ENCODE results near the gene AHNAK2.

DNA sequence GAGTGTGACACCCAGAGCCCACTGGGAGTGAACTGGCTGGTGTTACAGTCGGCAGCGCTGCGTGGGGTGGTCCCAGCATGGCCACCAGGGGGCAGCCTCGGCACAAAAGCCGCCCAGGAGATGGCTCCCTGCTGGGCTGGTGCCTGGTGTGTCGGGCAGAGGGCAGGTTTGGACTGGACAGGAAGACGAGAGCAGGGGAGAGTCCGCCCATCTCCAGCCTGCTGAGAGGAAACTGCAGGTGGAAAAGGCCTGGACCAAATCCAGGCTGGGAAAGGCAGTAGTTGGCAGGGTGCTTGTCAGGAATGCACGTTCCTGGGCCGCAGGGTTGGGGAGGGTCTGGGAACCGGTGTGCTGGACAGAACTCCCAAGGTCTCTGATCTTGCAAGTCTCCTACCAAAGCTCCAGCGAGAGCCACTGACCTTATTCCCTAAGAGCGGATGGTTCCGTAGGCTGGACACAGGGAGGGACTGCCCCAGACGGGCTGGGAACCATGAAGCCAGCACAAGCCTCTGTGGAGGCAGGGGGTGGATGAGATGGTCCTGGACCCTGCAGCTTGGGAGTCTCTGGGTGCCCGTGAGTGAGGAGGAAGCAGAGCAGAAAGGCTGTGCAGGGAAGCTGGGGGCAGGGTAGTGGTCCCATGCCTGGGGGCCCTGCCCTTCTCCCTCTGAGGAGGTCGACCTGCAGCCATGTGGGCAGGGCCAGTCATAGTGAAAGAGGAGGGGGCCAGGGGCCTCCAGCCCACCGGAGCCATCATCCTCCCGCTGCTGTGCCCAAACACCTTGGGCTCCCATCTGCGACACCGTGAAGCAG lies 1.8 kb downstream of the AHNAK2 start:
- TF ChIP-seq CTCF (IDR thresholded peaks at IDR 0.05) (peak; percentile 91), POLR2AphosphoS5 (IDR thresholded peaks at IDR 0.05; ENCODE audit: low read depth, low read length) (no peak; the same call in 1 of the 2 replicates), SIN3A (IDR thresholded peaks at IDR 0.05; ENCODE audit: borderline replicate concordance, insufficient read depth, low read depth, low read length) (no peak), TCF7L2 (IDR thresholded peaks at IDR 0.05; ENCODE audit: low read depth, low read length) (no peak)
- TF ChIP-seq, protein P1, sequence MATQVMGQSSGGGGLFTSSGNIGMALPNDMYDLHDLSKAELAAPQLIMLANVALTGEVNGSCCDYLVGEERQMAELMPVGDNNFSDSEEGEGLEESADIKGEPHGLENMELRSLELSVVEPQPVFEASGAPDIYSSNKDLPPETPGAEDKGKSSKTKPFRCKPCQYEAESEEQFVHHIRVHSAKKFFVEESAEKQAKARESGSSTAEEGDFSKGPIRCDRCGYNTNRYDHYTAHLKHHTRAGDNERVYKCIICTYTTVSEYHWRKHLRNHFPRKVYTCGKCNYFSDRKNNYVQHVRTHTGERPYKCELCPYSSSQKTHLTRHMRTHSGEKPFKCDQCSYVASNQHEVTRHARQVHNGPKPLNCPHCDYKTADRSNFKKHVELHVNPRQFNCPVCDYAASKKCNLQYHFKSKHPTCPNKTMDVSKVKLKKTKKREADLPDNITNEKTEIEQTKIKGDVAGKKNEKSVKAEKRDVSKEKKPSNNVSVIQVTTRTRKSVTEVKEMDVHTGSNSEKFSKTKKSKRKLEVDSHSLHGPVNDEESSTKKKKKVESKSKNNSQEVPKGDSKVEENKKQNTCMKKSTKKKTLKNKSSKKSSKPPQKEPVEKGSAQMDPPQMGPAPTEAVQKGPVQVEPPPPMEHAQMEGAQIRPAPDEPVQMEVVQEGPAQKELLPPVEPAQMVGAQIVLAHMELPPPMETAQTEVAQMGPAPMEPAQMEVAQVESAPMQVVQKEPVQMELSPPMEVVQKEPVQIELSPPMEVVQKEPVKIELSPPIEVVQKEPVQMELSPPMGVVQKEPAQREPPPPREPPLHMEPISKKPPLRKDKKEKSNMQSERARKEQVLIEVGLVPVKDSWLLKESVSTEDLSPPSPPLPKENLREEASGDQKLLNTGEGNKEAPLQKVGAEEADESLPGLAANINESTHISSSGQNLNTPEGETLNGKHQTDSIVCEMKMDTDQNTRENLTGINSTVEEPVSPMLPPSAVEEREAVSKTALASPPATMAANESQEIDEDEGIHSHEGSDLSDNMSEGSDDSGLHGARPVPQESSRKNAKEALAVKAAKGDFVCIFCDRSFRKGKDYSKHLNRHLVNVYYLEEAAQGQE (IDR thresholded peaks at IDR 0.05; ENCODE audit: insufficient read depth in 1 of 2, low read depth in 2 of 2, low read length in 1 of 2) = 0 out of 4 replicates have a peak, but pooled peaks of 1 of the 2 experiments have one; percentile 53
